GM23338 (cell line): ENCODE data around the gene ZNF776. TPM values are rescaled to one million over a fixed set of nuclear protein-coding genes. Genes with fewer than 3 reads are reported as not detected.

Experiments used
- ATAC-seq: fragments of 200-7000 bp; cut with Tn5 transposase; 3 replicates; pipeline ENCODE4 v1.9.1; 2020
- DNase-seq: peaks from one replicate; pipeline ENCODE4 v3.0.0-alpha.2; 2015; ENCODE audit warnings: low spot score
- H2AFZ ChIP-seq: fragments of 200-600 bp; sonication (generic); 2 replicates; pipeline ENCODE4 v1.8.0; 2016; ENCODE audit warnings: antibody characterized with exemption, mild to moderate bottlenecking, moderate library complexity
- H3F3A ChIP-seq: fragments of 200-600 bp; sonication (generic); replicated peaks from 2 replicates; pipeline ENCODE4 v1.8.0; 2017; ENCODE audit warnings: antibody characterized with exemption, mixed run types, low read depth
- H3K27ac ChIP-seq: fragments of 200-600 bp; sonication (generic); 2 replicates; pipeline ENCODE4 v1.6.1; 2016; ENCODE audit warnings: low read depth
- H3K27me3 ChIP-seq: fragments of 200-600 bp; sonication (generic); 2 replicates; pipeline ENCODE4 v1.8.0; 2016; ENCODE audit warnings: mild to moderate bottlenecking, mixed run types, moderate library complexity; ENCODE audit not compliant: insufficient read depth
- H3K36me3 ChIP-seq: fragments of 200-600 bp; sonication (generic); 2 replicates; pipeline ENCODE4 v1.8.0; 2016; ENCODE audit warnings: mild to moderate bottlenecking; ENCODE audit not compliant: insufficient read depth
- H3K4me1 ChIP-seq: fragments of 200-600 bp; sonication (generic); 2 replicates; pipeline ENCODE4 v1.8.0; 2016; ENCODE audit warnings: mild to moderate bottlenecking, moderate library complexity; ENCODE audit not compliant: insufficient read depth
- H3K4me2 ChIP-seq: fragments of 200-600 bp; sonication (generic); 2 replicates; pipeline ENCODE4 v1.7.1; 2017; ENCODE audit warnings: mixed run types
- H3K4me3 ChIP-seq: fragments of 200-600 bp; sonication (generic); 2 replicates; pipeline ENCODE4 v1.6.1; 2016; ENCODE audit warnings: mixed run types
- H3K79me2 ChIP-seq: fragments of 200-600 bp; sonication (generic); replicated peaks from 2 replicates; pipeline ENCODE4 v1.8.0; 2017; ENCODE audit warnings: mild to moderate bottlenecking; ENCODE audit not compliant: insufficient read depth
- H3K9me2 ChIP-seq: fragments of 200-600 bp; sonication (generic); 2 replicates; pipeline ENCODE4 v1.8.0; 2017; ENCODE audit not compliant: insufficient read depth
- H4K20me1 ChIP-seq: fragments of 200-600 bp; sonication (generic); replicated peaks from 2 replicates; pipeline ENCODE4 v1.8.0; 2017; ENCODE audit warnings: mild to moderate bottlenecking; ENCODE audit not compliant: insufficient read depth
- H3K27ac Mint-ChIP-seq: 2 replicates; pipeline ENCODE4 v1.8.0; 2020; ENCODE audit warnings: inconsistent platforms, mild to moderate bottlenecking, moderate library complexity, mixed read lengths
- H3K27me3 Mint-ChIP-seq: 3 replicates; pipeline ENCODE4 v1.8.0; 2022; ENCODE audit warnings: low read depth, mild to moderate bottlenecking, moderate library complexity, mixed read lengths, inconsistent platforms; ENCODE audit not compliant: insufficient read depth, poor library complexity
- H3K36me3 Mint-ChIP-seq: 3 replicates; pipeline ENCODE4 v1.8.0; 2021; ENCODE audit warnings: low read depth, mild to moderate bottlenecking, inconsistent platforms, moderate library complexity, mixed read lengths
- H3K4me1 Mint-ChIP-seq: 3 replicates; pipeline ENCODE4 v1.8.0; 2020; ENCODE audit warnings: mild to moderate bottlenecking, inconsistent platforms, mixed read lengths
- H3K4me3 Mint-ChIP-seq: 3 replicates; pipeline ENCODE4 v1.8.0; 2021; ENCODE audit warnings: moderate library complexity, mild to moderate bottlenecking, inconsistent platforms, mixed read lengths
- H3K9me3 Mint-ChIP-seq: 3 replicates; pipeline ENCODE4 v1.8.0; 2020; ENCODE audit warnings: moderate library complexity, mild to moderate bottlenecking, inconsistent platforms, mixed read lengths
- CREB1 ChIP-seq: fragments of 250-450 bp; sonication (Bioruptor Pico); IDR thresholded peaks from 2 replicates; pipeline ENCODE4 v1.5.0; 2020; ENCODE audit warnings: low read depth, mild to moderate bottlenecking, moderate library complexity
- CTCF ChIP-seq, 2 experiments: fragments of 200-600 bp in 1 of 2; sonication (generic) in 1 of 2; conservative IDR thresholded peaks; 2 replicates each; pipeline versions ENCODE4 v1.5.1 to v1.6.1; 2016 to 2017; ENCODE audit warnings: antibody characterized with exemption in 2 of 2, low read depth in 2 of 2, mild to moderate bottlenecking in 2 of 2, moderate library complexity in 1 of 2
- ETS1 ChIP-seq: IDR thresholded peaks from 2 replicates; pipeline ENCODE4 v1.6.1; 2016; ENCODE audit warnings: antibody characterized with exemption
- EZH2 ChIP-seq: fragments of 200-600 bp; sonication (generic); IDR thresholded peaks from one replicate; pipeline ENCODE4 v1.8.0; 2017; ENCODE audit warnings: antibody characterized with exemption, mild to moderate bottlenecking, low read depth; ENCODE audit not compliant: unreplicated experiment
- EZH2phosphoT487 ChIP-seq: fragments of 200-600 bp; sonication (generic); IDR thresholded peaks from one replicate; pipeline ENCODE4 v1.8.1; 2018; ENCODE audit warnings: antibody characterized with exemption; ENCODE audit not compliant: unreplicated experiment
- JUNB ChIP-seq: IDR thresholded peaks from one replicate; pipeline ENCODE4 v1.6.1; 2016; ENCODE audit warnings: antibody characterized with exemption; ENCODE audit not compliant: unreplicated experiment
- NANOG ChIP-seq: IDR thresholded peaks from 2 replicates; pipeline ENCODE4 v1.6.1; 2016; ENCODE audit warnings: antibody characterized with exemption, borderline replicate concordance
- ZNF114 ChIP-seq: fragments of 250-450 bp; sonication (Bioruptor Pico); IDR thresholded peaks from 2 replicates; pipeline ENCODE4 v1.5.0; 2020; ENCODE audit warnings: mild to moderate bottlenecking, moderate library complexity
- polyA plus RNA-seq: library from polyadenylated mRNA; unstranded; fragments of >200 nt; fragmentation: Nextera tagmentation; extraction: Ambion mirVana; gene quantifications from 2 replicates; pipeline ENCODE4 v1.2.1, GENCODE V29; 2016
- total RNA-seq: library from RNA; depleted of rRNA; stranded (reverse); fragments of >200 nt; shearing (Covaris generic); gene quantifications from 2 replicates; pipeline ENCODE4 v1.2.3, GENCODE V29; 2014
- TF ChIP-seq, protein P1 (sequence below): IDR thresholded peaks from one replicate; pipeline ENCODE4 v1.6.1; 2018; ENCODE audit warnings: antibody characterized with exemption; ENCODE audit not compliant: unreplicated experiment

The ZNF776 gene
- total and polyA plus RNA-seq, 2 experiments from 2014 or later: 5.9 to 19.4 TPM

- DNase-seq: peak; percentile 45
- H3K4me2 ChIP-seq: peak overlapping the region; percentile 74
- H3K4me1 ChIP-seq: peaks cover 15% of the 10 kb centered on the region
- H3K4me3 Mint-ChIP-seq: peak overlapping the region; percentile 99
- peak overlapping the region; percentile 58 for H2AFZ ChIP-seq
- H3K27ac Mint-ChIP-seq: no peak overlapping the region
- H3K4me3 ChIP-seq: peak overlapping the region; percentile 98
- H3K4me1 Mint-ChIP-seq: peaks cover 18% of the 10 kb centered on the region
- H3K36me3 ChIP-seq: no peaks in the 10 kb centered on the region
- peaks cover 3% of the 10 kb centered on the region; the same call in 1 of the 3 replicates for H3K9me3 Mint-ChIP-seq
- ATAC-seq: peak; percentile 40
- H3K9me2 ChIP-seq: no peaks in the 10 kb centered on the region
- peaks cover 39% of the 10 kb centered on the region for H3K79me2 ChIP-seq
- no peak overlapping the region for H3K27ac ChIP-seq
- no peaks in the 10 kb centered on the region for H3K27me3 ChIP-seq
- H3K36me3 Mint-ChIP-seq: peaks cover 31% of the 10 kb centered on the region
- TF ChIP-seq ETS1 (no peak), CREB1 (CRISPR knock-in tag) (no peak), EZH2 (no peak), CTCF (conservative IDR thresholded peaks at IDR 0.05; ENCODE audit: low read depth in 2 of 2) (0 out of 4 replicates have a peak, but pooled peaks of 1 of the 2 experiments have one; percentile 2), EZH2phosphoT487 (no peak)
- TF ChIP-seq, protein P1, sequence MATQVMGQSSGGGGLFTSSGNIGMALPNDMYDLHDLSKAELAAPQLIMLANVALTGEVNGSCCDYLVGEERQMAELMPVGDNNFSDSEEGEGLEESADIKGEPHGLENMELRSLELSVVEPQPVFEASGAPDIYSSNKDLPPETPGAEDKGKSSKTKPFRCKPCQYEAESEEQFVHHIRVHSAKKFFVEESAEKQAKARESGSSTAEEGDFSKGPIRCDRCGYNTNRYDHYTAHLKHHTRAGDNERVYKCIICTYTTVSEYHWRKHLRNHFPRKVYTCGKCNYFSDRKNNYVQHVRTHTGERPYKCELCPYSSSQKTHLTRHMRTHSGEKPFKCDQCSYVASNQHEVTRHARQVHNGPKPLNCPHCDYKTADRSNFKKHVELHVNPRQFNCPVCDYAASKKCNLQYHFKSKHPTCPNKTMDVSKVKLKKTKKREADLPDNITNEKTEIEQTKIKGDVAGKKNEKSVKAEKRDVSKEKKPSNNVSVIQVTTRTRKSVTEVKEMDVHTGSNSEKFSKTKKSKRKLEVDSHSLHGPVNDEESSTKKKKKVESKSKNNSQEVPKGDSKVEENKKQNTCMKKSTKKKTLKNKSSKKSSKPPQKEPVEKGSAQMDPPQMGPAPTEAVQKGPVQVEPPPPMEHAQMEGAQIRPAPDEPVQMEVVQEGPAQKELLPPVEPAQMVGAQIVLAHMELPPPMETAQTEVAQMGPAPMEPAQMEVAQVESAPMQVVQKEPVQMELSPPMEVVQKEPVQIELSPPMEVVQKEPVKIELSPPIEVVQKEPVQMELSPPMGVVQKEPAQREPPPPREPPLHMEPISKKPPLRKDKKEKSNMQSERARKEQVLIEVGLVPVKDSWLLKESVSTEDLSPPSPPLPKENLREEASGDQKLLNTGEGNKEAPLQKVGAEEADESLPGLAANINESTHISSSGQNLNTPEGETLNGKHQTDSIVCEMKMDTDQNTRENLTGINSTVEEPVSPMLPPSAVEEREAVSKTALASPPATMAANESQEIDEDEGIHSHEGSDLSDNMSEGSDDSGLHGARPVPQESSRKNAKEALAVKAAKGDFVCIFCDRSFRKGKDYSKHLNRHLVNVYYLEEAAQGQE: no peak
- no peaks in the 10 kb centered on the region for H4K20me1 ChIP-seq
- H3F3A ChIP-seq: no peaks in the 10 kb centered on the region
- peaks cover 13% of the 10 kb centered on the region for H3K27me3 Mint-ChIP-seq
Measured at GRCh38 chr19:57709616-57710015, 37.0 kb upstream of the ZNF776 start.

- H3K4me3 Mint-ChIP-seq: no peak overlapping the region
- no peak overlapping the region for H2AFZ ChIP-seq
- no peak for ATAC-seq
- peaks cover 15% of the 10 kb centered on the region for H3K4me1 ChIP-seq
- no peaks in the 10 kb centered on the region for H3F3A ChIP-seq
- no peaks in the 10 kb centered on the region for H3K27me3 ChIP-seq
- H3K4me3 ChIP-seq: no peak overlapping the region
- H3K27ac Mint-ChIP-seq: no peak overlapping the region
- H3K9me3 Mint-ChIP-seq: peaks cover 3% of the 10 kb centered on the region; the same call in 1 of the 3 replicates
- H3K4me1 Mint-ChIP-seq: peaks cover 9% of the 10 kb centered on the region
- peaks cover 13% of the 10 kb centered on the region for H3K79me2 ChIP-seq
- no peaks in the 10 kb centered on the region for H4K20me1 ChIP-seq
- H3K9me2 ChIP-seq: no peaks in the 10 kb centered on the region
- DNase-seq: no peak
- peaks cover 11% of the 10 kb centered on the region for H3K36me3 Mint-ChIP-seq
- H3K36me3 ChIP-seq: no peaks in the 10 kb centered on the region
- H3K27me3 Mint-ChIP-seq: peaks cover 10% of the 10 kb centered on the region
- no peak overlapping the region for H3K4me2 ChIP-seq
- no peak overlapping the region for H3K27ac ChIP-seq
- no peak for TF ChIP-seq EZH2phosphoT487
- no peak for TF ChIP-seq CREB1 (CRISPR knock-in tag)
- TF ChIP-seq EZH2: no peak
- TF ChIP-seq, protein P1: no peak
- TF ChIP-seq NANOG: no peak
- TF ChIP-seq CTCF (conservative IDR thresholded peaks at IDR 0.05; ENCODE audit: low read depth in 2 of 2): no peak
- no peak for TF ChIP-seq JUNB
- no peak for TF ChIP-seq ETS1
- no peak for TF ChIP-seq ZNF114 (CRISPR knock-in tag)
Measured at GRCh38 chr19:57712222-57712621, 34.4 kb upstream of the ZNF776 start.
